GM23248 (cell line): ENCODE measurements around the gene FRAS1. TPM values are rescaled to one million over a fixed set of nuclear protein-coding genes. Genes with fewer than 3 reads are reported as not detected.
A peak's percentile ranks its signal among the peaks of the same experiment; 100 is the strongest.

Experiments used
- DNase-seq: peaks from one replicate; pipeline ENCODE4 v3.0.0-alpha.2; 2015
- H2AFZ ChIP-seq: fragments of 200-600 bp; sonication (generic); 2 replicates; pipeline ENCODE4 v1.6.1; 2016; ENCODE audit warnings: antibody characterized with exemption
- H3F3A ChIP-seq: fragments of 200-600 bp; sonication (generic); 2 replicates; pipeline ENCODE4 v1.6.1; 2016; ENCODE audit warnings: mild to moderate bottlenecking, antibody characterized with exemption, mixed run types; ENCODE audit not compliant: insufficient read depth
- H3K27ac ChIP-seq: fragments of 200-600 bp; sonication (generic); 2 replicates; pipeline ENCODE4 v1.5.1; 2016; ENCODE audit warnings: mild to moderate bottlenecking
- H3K27me3 ChIP-seq: fragments of 200-600 bp; sonication (generic); replicated peaks from 2 replicates; pipeline ENCODE4 v1.6.1; 2016; ENCODE audit warnings: mild to moderate bottlenecking; ENCODE audit not compliant: insufficient read depth
- H3K36me3 ChIP-seq: fragments of 200-600 bp; sonication (generic); 2 replicates; pipeline ENCODE4 v1.6.1; 2016; ENCODE audit warnings: low read depth, mild to moderate bottlenecking
- H3K4me1 ChIP-seq: fragments of 200-600 bp; sonication (generic); 2 replicates; pipeline ENCODE4 v1.6.1; 2016; ENCODE audit warnings: mild to moderate bottlenecking; ENCODE audit not compliant: insufficient read depth
- H3K4me2 ChIP-seq: fragments of 200-600 bp; sonication (generic); one replicate; pipeline ENCODE4 v1.6.1; 2016; ENCODE audit warnings: mild to moderate bottlenecking; ENCODE audit not compliant: unreplicated experiment
- H3K4me3 ChIP-seq: fragments of 200-600 bp; sonication (generic); 2 replicates; pipeline ENCODE4 v1.5.1; 2016; ENCODE audit warnings: mild to moderate bottlenecking
- H3K79me2 ChIP-seq: fragments of 200-600 bp; sonication (generic); 2 replicates; pipeline ENCODE4 v1.6.1; 2016; ENCODE audit warnings: mild to moderate bottlenecking; ENCODE audit not compliant: insufficient read depth
- H3K9ac ChIP-seq: fragments of 200-600 bp; sonication (generic); 2 replicates; pipeline ENCODE4 v1.6.1; 2016; ENCODE audit warnings: mild to moderate bottlenecking
- H3K9me2 ChIP-seq: fragments of 200-600 bp; sonication (generic); 2 replicates; pipeline ENCODE4 v1.6.1; 2016; ENCODE audit warnings: mixed run types, mild to moderate bottlenecking, moderate library complexity; ENCODE audit not compliant: insufficient read depth
- H3K9me3 ChIP-seq: fragments of 200-600 bp; sonication (generic); one replicate; pipeline ENCODE4 v1.6.1; 2017; ENCODE audit warnings: low read depth
- H4K20me1 ChIP-seq: fragments of 200-600 bp; sonication (generic); 2 replicates; pipeline ENCODE4 v1.6.0; 2016; ENCODE audit not compliant: insufficient read depth
- EZH2 ChIP-seq: fragments of 200-600 bp; sonication (generic); IDR thresholded peaks from 2 replicates; pipeline ENCODE4 v1.6.1; 2018; ENCODE audit warnings: antibody characterized with exemption, mild to moderate bottlenecking; ENCODE audit not compliant: insufficient read depth, poor library complexity, severe bottlenecking
- EZH2phosphoT487 ChIP-seq: fragments of 200-600 bp; sonication (generic); IDR thresholded peaks from 2 replicates; pipeline ENCODE4 v1.6.1; 2018; ENCODE audit warnings: antibody characterized with exemption, moderate library complexity, mild to moderate bottlenecking, low read depth; ENCODE audit not compliant: insufficient read depth
- WGBS, 2 experiments: methylation state at CpG; one replicate each; pipeline ENCODE4 v1.1.6; 2015 to 2017; ENCODE audit warnings: low lambda C conversion rate in 2 of 2, low coverage in 1 of 2; ENCODE audit errors: missing lambda C conversion rate in 2 of 2; 5-methylcytosine and 5-hydroxymethylcytosine counted together
- in situ Hi-C: fragments of 300-500 bp; cut with MboI; formaldehyde crosslinking; loops from 2 replicates; pipeline ENCODE4 v1.15.0; 2020
- polyA plus RNA-seq: library from polyadenylated mRNA; unstranded; fragments of >200 nt; fragmentation: Nextera tagmentation; extraction: Ambion mirVana; gene quantifications from 2 replicates; pipeline ENCODE4 v1.2.1, GENCODE V29; 2016
- total RNA-seq: library from RNA; depleted of rRNA; stranded (reverse); fragments of >200 nt; shearing (Covaris generic); gene quantifications from 2 replicates; pipeline ENCODE4 v1.2.3, GENCODE V29; 2014

Gene FRAS1
- total and polyA plus RNA-seq, 2 experiments from 2014 or later: 6.5 to 19.8 TPM

- no peak overlapping the region for H3K9ac ChIP-seq
- whole genome bisulfite sequencing, 2 experiments: 97% methylated on average over 2 of the region's 2 CpGs
These were observed 508.8 kb downstream of the FRAS1 start for GRCh38 chr4:78565971-78566372.

GRCh38 chr4:78566834-78567499 lies 509.8 kb downstream of the FRAS1 start:
- H2AFZ ChIP-seq: 0 out of 2 replicates have a peak overlapping the region, but pooled peaks have one; percentile 3
- no peak overlapping the region for H3K9ac ChIP-seq
- H3K4me2 ChIP-seq: peak overlapping the region; percentile 56
- H3K27ac ChIP-seq: no peak overlapping the region
- no peaks in the 10 kb centered on the region; the same call in 1 of the 2 replicates for H3K9me2 ChIP-seq
- peak; percentile 11 for DNase-seq
- H4K20me1 ChIP-seq: no peaks in the 10 kb centered on the region
- no peaks in the 10 kb centered on the region for H3K9me3 ChIP-seq
- in situ Hi-C loops: no loop called here
- TF ChIP-seq EZH2phosphoT487 (no peak), EZH2 (no peak)
- peaks cover 35% of the 10 kb centered on the region for H3F3A ChIP-seq
- H3K4me3 ChIP-seq: no peak overlapping the region
- H3K4me1 ChIP-seq: peaks cover 70% of the 10 kb centered on the region
- H3K79me2 ChIP-seq: no peaks in the 10 kb centered on the region
- WGBS, 2 experiments: 82 to 86% methylated on average over 8 of the region's 8 CpGs
- H3K27me3 ChIP-seq: no peaks in the 10 kb centered on the region
- no peaks in the 10 kb centered on the region for H3K36me3 ChIP-seq

More at GRCh38 chr4:78565971-78566372, 508.8 kb downstream of the FRAS1 start:
- in situ Hi-C loops: no loop called here
- no peak overlapping the region for H3K4me3 ChIP-seq
- DNase-seq: peak; percentile 84
- no peak for TF ChIP-seq EZH2phosphoT487
- no peak for TF ChIP-seq EZH2
- H3K4me1 ChIP-seq: peaks cover 80% of the 10 kb centered on the region
- H3K27ac ChIP-seq: peak overlapping the region; percentile 44
- no peaks in the 10 kb centered on the region for H3K36me3 ChIP-seq
- no peaks in the 10 kb centered on the region; the same call in 1 of the 2 replicates for H3K9me2 ChIP-seq
- H3K27me3 ChIP-seq: no peaks in the 10 kb centered on the region
- peak overlapping the region; percentile 56 for H3K4me2 ChIP-seq
- no peak overlapping the region for H2AFZ ChIP-seq
- H4K20me1 ChIP-seq: no peaks in the 10 kb centered on the region
- peaks cover 45% of the 10 kb centered on the region for H3F3A ChIP-seq
- no peaks in the 10 kb centered on the region for H3K9me3 ChIP-seq
- no peaks in the 10 kb centered on the region for H3K79me2 ChIP-seq

- Histone ChIP-seq H3K4me3 (no peak overlapping the region), H3K9me2 (no peaks in the 10 kb centered on the region; the same call in 1 of the 2 replicates), H3K4me2 (no peak overlapping the region), H3K79me2 (no peaks in the 10 kb centered on the region), H3K9me3 (no peaks in the 10 kb centered on the region), H3K27ac (no peak overlapping the region), H4K20me1 (no peaks in the 10 kb centered on the region), H3K36me3 (no peaks in the 10 kb centered on the region), H3K27me3 (no peaks in the 10 kb centered on the region), H3K9ac (no peak overlapping the region), H2AFZ (no peak overlapping the region), H3F3A (peaks cover 35% of the 10 kb centered on the region), H3K4me1 (peaks cover 64% of the 10 kb centered on the region)
- no peak for DNase-seq
- in situ Hi-C loops: no loop called here
- 92 to 96% methylated on average over 2 of the region's 2 CpGs for WGBS, 2 experiments
- TF ChIP-seq EZH2phosphoT487 (no peak), EZH2 (no peak)
These were observed 510.5 kb downstream of the FRAS1 start for GRCh38 chr4:78567500-78568060.

GRCh38 chr4:78568640-78569305 lies 511.6 kb downstream of the FRAS1 start:
- H2AFZ ChIP-seq: no peak overlapping the region
- no peaks in the 10 kb centered on the region for H3K79me2 ChIP-seq
- peak overlapping the region; percentile 74 for H3K4me2 ChIP-seq
- H3K36me3 ChIP-seq: no peaks in the 10 kb centered on the region
- H3K27ac ChIP-seq: peak overlapping the region; percentile 69
- peak; percentile 50 for DNase-seq
- no peaks in the 10 kb centered on the region for H3K9me2 ChIP-seq
- no peak for TF ChIP-seq EZH2phosphoT487
- TF ChIP-seq EZH2: no peak
- 31 to 46% methylated on average over 3 of the region's 3 CpGs for WGBS, 2 experiments
- in situ Hi-C loops: no loop called here
- H3K9ac ChIP-seq: 0 out of 2 replicates have a peak overlapping the region, but pooled peaks have one; percentile 9
- peaks cover 62% of the 10 kb centered on the region for H3K4me1 ChIP-seq
- no peaks in the 10 kb centered on the region for H3K9me3 ChIP-seq
- H3F3A ChIP-seq: peaks cover 35% of the 10 kb centered on the region
- H3K4me3 ChIP-seq: peak overlapping the region; percentile 45
- H3K27me3 ChIP-seq: no peaks in the 10 kb centered on the region
- H4K20me1 ChIP-seq: no peaks in the 10 kb centered on the region
